Ovary (tissue), 3 donors: Measurements from ENCODE around the gene KDF1.

Experiments
- EP300 ChIP-seq: sonication (generic); formaldehyde crosslinking; IDR thresholded peaks from one replicate; pipeline ENCODE4 v1.6.1; 2017; ENCODE audit warnings: antibody characterized with exemption
- POLR2A ChIP-seq: fragments of 450-650 bp; IDR thresholded peaks from one replicate; pipeline ENCODE4 v1.6.1; 2017; ENCODE audit warnings: antibody characterized with exemption, mild to moderate bottlenecking, moderate library complexity
- TF ChIP-seq, protein P1 (sequence below), 3 donors: fragments of 450-650 bp in 2 of 3; fragments of 200-600 bp in 1 of 3; IDR thresholded peaks; one replicate each; pipeline versions ENCODE4 v1.5.1 to v1.8.0; 2016 to 2022; ENCODE audit warnings: antibody characterized with exemption in 3 of 3, mild to moderate bottlenecking in 1 of 3
- donor health status: DM: no; HTN: no; CAD: no.

- TF ChIP-seq, protein P1, sequence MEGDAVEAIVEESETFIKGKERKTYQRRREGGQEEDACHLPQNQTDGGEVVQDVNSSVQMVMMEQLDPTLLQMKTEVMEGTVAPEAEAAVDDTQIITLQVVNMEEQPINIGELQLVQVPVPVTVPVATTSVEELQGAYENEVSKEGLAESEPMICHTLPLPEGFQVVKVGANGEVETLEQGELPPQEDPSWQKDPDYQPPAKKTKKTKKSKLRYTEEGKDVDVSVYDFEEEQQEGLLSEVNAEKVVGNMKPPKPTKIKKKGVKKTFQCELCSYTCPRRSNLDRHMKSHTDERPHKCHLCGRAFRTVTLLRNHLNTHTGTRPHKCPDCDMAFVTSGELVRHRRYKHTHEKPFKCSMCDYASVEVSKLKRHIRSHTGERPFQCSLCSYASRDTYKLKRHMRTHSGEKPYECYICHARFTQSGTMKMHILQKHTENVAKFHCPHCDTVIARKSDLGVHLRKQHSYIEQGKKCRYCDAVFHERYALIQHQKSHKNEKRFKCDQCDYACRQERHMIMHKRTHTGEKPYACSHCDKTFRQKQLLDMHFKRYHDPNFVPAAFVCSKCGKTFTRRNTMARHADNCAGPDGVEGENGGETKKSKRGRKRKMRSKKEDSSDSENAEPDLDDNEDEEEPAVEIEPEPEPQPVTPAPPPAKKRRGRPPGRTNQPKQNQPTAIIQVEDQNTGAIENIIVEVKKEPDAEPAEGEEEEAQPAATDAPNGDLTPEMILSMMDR (IDR thresholded peaks at IDR 0.05): no peak
- no peak for TF ChIP-seq POLR2A
- no peak for TF ChIP-seq EP300
These were observed 10.9 kb downstream of the KDF1 start for GRCh38 chr1:26949266-26949925.
